ENCODE data around the gene GFRA3. TPM values are rescaled to one million over a fixed set of nuclear protein-coding genes. Genes with fewer than 3 reads are reported as not detected.

The GFRA3 gene
- total RNA-seq, 3 donors from 2014 or later = 0.77 to 2.4 (median 1.1) TPM

DNA sequence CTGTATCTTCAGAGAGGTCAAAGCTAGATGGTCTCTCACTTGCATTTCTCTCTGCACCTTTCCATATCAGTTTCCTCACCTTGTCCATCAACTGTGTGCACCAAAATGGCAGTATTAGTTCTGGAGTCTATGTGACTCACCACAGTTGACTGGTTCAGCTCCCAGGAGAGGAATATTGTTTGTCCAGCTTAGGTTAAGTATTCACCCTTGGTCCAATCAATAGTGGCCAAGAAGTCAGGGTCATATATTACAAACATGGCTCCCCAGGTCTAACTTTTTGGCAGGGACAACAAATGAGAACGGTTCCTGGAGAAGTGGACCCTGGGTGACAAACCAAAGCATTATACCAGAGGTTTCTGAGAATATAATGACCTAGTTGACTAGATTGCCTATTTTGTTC lies 36.4 kb downstream of the GFRA3 start:
- no peak for ATAC-seq
- intact Hi-C loops (cut with DNase I, micrococcal nuclease) = no loop called here
- peaks cover 11% of the 10 kb centered on the region for H3K4me1 ChIP-seq (ENCODE audit: low read depth)
- no peaks in the 10 kb centered on the region for H3K9me3 ChIP-seq
- no peaks in the 10 kb centered on the region for H3K36me3 ChIP-seq (ENCODE audit: low read depth)
- no peak overlapping the region for H3K4me3 ChIP-seq
- DNase-seq = no peak
- TF ChIP-seq, protein P1, sequence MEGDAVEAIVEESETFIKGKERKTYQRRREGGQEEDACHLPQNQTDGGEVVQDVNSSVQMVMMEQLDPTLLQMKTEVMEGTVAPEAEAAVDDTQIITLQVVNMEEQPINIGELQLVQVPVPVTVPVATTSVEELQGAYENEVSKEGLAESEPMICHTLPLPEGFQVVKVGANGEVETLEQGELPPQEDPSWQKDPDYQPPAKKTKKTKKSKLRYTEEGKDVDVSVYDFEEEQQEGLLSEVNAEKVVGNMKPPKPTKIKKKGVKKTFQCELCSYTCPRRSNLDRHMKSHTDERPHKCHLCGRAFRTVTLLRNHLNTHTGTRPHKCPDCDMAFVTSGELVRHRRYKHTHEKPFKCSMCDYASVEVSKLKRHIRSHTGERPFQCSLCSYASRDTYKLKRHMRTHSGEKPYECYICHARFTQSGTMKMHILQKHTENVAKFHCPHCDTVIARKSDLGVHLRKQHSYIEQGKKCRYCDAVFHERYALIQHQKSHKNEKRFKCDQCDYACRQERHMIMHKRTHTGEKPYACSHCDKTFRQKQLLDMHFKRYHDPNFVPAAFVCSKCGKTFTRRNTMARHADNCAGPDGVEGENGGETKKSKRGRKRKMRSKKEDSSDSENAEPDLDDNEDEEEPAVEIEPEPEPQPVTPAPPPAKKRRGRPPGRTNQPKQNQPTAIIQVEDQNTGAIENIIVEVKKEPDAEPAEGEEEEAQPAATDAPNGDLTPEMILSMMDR (IDR thresholded peaks at IDR 0.05) = no peak

DNA sequence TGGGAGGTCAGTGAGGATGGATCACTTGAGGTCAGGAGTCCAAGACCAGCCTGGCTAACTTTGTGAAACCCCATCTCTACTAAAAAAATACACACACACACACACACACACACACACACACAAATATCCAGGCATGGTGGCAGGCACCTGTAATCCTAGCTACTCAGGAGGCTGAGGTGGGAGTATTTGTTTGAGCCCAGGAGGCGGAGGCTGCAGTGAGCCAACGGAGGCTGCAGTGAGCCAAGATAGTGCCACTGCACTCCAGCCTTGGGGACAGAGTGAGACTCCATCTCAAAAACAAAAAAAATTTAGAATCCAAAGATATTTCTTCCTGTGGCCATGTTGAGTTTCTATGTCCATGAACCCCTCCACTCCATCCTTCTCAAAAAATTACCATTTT lies 39.8 kb downstream of the GFRA3 start:
- H3K4me1 ChIP-seq (ENCODE audit: low read depth) = no peaks in the 10 kb centered on the region
- ATAC-seq (no peak), DNase-seq (no peak)
- H3K9me3 ChIP-seq = no peaks in the 10 kb centered on the region
- no peaks in the 10 kb centered on the region for H3K36me3 ChIP-seq (ENCODE audit: low read depth)
- intact Hi-C loops (cut with DNase I, micrococcal nuclease) = no loop called here
- TF ChIP-seq, protein P1 (IDR thresholded peaks at IDR 0.05) = no peak
- no peak overlapping the region for H3K4me3 ChIP-seq

DNA sequence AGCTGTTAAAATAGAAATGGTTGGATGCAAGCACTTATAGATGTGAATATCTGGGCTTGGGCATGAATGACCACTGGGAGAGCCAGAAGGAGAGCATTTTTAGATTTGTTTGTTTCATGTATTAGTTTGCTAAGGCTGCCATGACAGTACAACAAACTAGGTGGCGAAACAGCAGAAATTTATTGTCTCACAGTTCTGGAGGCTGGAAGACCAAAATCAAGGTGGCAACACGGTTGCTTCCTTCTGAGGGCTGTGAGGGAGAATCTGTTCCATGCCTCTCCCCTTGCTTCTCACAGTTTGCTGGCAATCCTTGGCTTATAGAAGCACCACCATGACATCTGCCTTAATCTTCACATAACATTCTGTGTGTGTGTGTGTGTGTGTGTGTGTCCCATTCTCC lies 41.1 kb downstream of the GFRA3 start:
- Histone ChIP-seq H3K36me3 (ENCODE audit: low read depth) (no peaks in the 10 kb centered on the region), H3K9me3 (no peaks in the 10 kb centered on the region), H3K4me1 (ENCODE audit: low read depth) (no peaks in the 10 kb centered on the region), H3K4me3 (no peak overlapping the region)
- DNase-seq (no peak), ATAC-seq (no peak)
- intact Hi-C loops (cut with DNase I, micrococcal nuclease) = no loop called here
- TF ChIP-seq, protein P1 (IDR thresholded peaks at IDR 0.05) = no peak

- H3K9me3 ChIP-seq = peaks cover 9% of the 10 kb centered on the region
- TF ChIP-seq, protein P1 (IDR thresholded peaks at IDR 0.05) = no peak
- H3K4me3 ChIP-seq = no peak overlapping the region
- no peaks in the 10 kb centered on the region for H3K36me3 ChIP-seq (ENCODE audit: low read depth)
- DNase-seq (no peak), ATAC-seq (no peak)
- intact Hi-C loops (cut with DNase I, micrococcal nuclease) = no loop called here
- no peaks in the 10 kb centered on the region for H3K4me1 ChIP-seq (ENCODE audit: low read depth)
Observed at GRCh38 chr5:138230981-138231589, 43.3 kb downstream of the GFRA3 start.

DNA sequence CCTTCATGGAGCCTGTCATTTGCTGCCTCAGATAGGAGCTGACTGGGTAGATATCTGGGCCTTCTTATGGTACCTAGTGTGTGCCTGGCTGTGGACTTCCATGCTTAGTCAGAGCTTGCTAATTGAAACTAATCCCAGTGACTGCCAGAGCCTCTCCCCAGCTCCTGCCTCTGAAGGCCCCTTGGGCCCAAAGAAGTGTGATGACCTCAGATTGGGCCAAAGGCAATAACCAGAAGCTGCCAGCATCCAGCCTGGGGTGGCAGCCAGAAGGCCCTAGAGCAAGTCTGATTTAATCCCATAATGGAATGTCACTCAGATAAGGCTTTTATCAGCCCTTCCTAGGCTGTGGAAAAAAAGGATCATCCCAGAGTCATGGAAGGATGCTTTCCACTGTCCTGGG lies 44.2 kb downstream of the GFRA3 start:
- ATAC-seq (no peak), DNase-seq (no peak)
- TF ChIP-seq, protein P1 (IDR thresholded peaks at IDR 0.05) = no peak
- intact Hi-C loops (cut with DNase I, micrococcal nuclease) = no loop called here
- H3K4me3 ChIP-seq = no peak overlapping the region
- peaks cover 10% of the 10 kb centered on the region for H3K9me3 ChIP-seq
- no peaks in the 10 kb centered on the region for H3K4me1 ChIP-seq (ENCODE audit: low read depth)
- H3K36me3 ChIP-seq (ENCODE audit: low read depth) = no peaks in the 10 kb centered on the region

- TF ChIP-seq, protein P1 (IDR thresholded peaks at IDR 0.05) = no peak
- Histone ChIP-seq H3K4me1 (ENCODE audit: low read depth) (no peaks in the 10 kb centered on the region), H3K36me3 (ENCODE audit: low read depth) (no peaks in the 10 kb centered on the region), H3K4me3 (no peak overlapping the region), H3K9me3 (peaks cover 10% of the 10 kb centered on the region)
- DNase-seq = no peak
- no peak for ATAC-seq
- intact Hi-C loops (cut with DNase I, micrococcal nuclease) = no loop called here
Observed at GRCh38 chr5:138229387-138229786, 45.0 kb downstream of the GFRA3 start.

Measured in mucosa of descending colon (tissue), 3 donors.